Coronary artery (tissue), 2 donors: ENCODE data around the gene MBNL3.

ENCODE experiments used
- DNase-seq: peaks from one replicate; pipeline ENCODE4 v3.0.0-alpha.2; 2017; ENCODE audit warnings: low spot score
- H3K27ac ChIP-seq, 2 donors: fragments of 200-600 bp; sonication (generic); one replicate each; pipeline ENCODE4 v1.5.1; 2016 to 2019
- H3K4me3 ChIP-seq: fragments of 200-600 bp; sonication (generic); 2 replicates; pipeline ENCODE4 v1.5.1; 2016; ENCODE audit warnings: mild to moderate bottlenecking, moderate library complexity
- CTCF ChIP-seq: fragments of 200-600 bp; sonication (generic); IDR thresholded peaks from one replicate; pipeline ENCODE4 v1.5.1; 2019; ENCODE audit warnings: antibody characterized with exemption

MBNL3 gene

GRCh38 chrX:132508834-132509233 lies 20.0 kb upstream of the MBNL3 start:
- H3K27ac ChIP-seq = no peak overlapping the region
- no peak for DNase-seq
- H3K4me3 ChIP-seq = no peak overlapping the region
- no peak for TF ChIP-seq CTCF

- TF ChIP-seq CTCF = no peak
- no peak for DNase-seq
- H3K27ac ChIP-seq = no peak overlapping the region
- no peak overlapping the region for H3K4me3 ChIP-seq
These were observed 16.3 kb upstream of the MBNL3 start for GRCh38 chrX:132505116-132505515.

GRCh38 chrX:132504417-132504816 lies 15.6 kb upstream of the MBNL3 start:
- H3K27ac ChIP-seq = no peak overlapping the region
- no peak for TF ChIP-seq CTCF
- DNase-seq = no peak
- H3K4me3 ChIP-seq = no peak overlapping the region

- TF ChIP-seq CTCF = no peak
- no peak for DNase-seq
- Histone ChIP-seq H3K4me3 (no peak overlapping the region), H3K27ac (no peak overlapping the region)
These were observed 12.8 kb upstream of the MBNL3 start for GRCh38 chrX:132501606-132502005.

- no peak overlapping the region for H3K4me3 ChIP-seq
- DNase-seq = no peak
- no peak overlapping the region for H3K27ac ChIP-seq
- TF ChIP-seq CTCF = no peak
These were observed 8.6 kb upstream of the MBNL3 start for GRCh38 chrX:132497432-132497831.

- Histone ChIP-seq H3K27ac (no peak overlapping the region), H3K4me3 (no peak overlapping the region)
- no peak for TF ChIP-seq CTCF
- no peak for DNase-seq
These were observed 4.3 kb upstream of the MBNL3 start for GRCh38 chrX:132493095-132493494.

GRCh38 chrX:132491191-132491590 lies 2.4 kb upstream of the MBNL3 start:
- no peak for TF ChIP-seq CTCF
- H3K27ac ChIP-seq = no peak overlapping the region
- H3K4me3 ChIP-seq = no peak overlapping the region
- DNase-seq = no peak
